HS-5 (cell line): ENCODE measurements around the gene ACVR1C.

ENCODE experiments used
- DNase-seq: peaks from one replicate; pipeline ENCODE4 v3.0.0-alpha.2; 2012; ENCODE audit warnings: low read depth

ACVR1C gene

GRCh38 chr2:157497638-157498314 is 130.9 kb downstream of the ACVR1C start:
- DNase-seq = no peak

GRCh38 chr2:157492189-157492773 is 136.4 kb downstream of the ACVR1C start:
- no peak for DNase-seq

GRCh38 chr2:157489983-157490382 is 138.7 kb downstream of the ACVR1C start:
- no peak for DNase-seq

GRCh38 chr2:157488877-157489276 is 139.8 kb downstream of the ACVR1C start:
- DNase-seq = no peak

GRCh38 chr2:157487747-157488146 is 140.9 kb downstream of the ACVR1C start:
- DNase-seq = no peak

GRCh38 chr2:157487271-157487610 is 141.4 kb downstream of the ACVR1C start:
- no peak for DNase-seq

GRCh38 chr2:157486596-157487270 is 141.9 kb downstream of the ACVR1C start:
- DNase-seq = peak; percentile 53

- no peak for DNase-seq
Measured at GRCh38 chr2:157480182-157480961, 148.3 kb downstream of the ACVR1C start.

GRCh38 chr2:157479081-157480027 is 149.3 kb downstream of the ACVR1C start:
- DNase-seq = no peak

GRCh38 chr2:157477919-157478318 is 150.7 kb downstream of the ACVR1C start:
- no peak for DNase-seq

- DNase-seq = no peak
Measured at GRCh38 chr2:157476953-157477709, 151.5 kb downstream of the ACVR1C start.
